SH-SY5Y (cell line): ENCODE data around the gene RBMY1D.
"Not testable (repeated sequence)": the region's sequence is repeated elsewhere in the genome, so short reads cannot be mapped to it uniquely, and the experiment has no call there.

ENCODE experiments used
- GATA2 ChIP-seq: IDR thresholded peaks from 2 replicates; pipeline ENCODE4 v1.6.1; 2011; ENCODE audit warnings: mild to moderate bottlenecking, low read depth, low read length
- GATA3 ChIP-seq: IDR thresholded peaks from 2 replicates; pipeline ENCODE4 v1.6.1; 2011; ENCODE audit warnings: low read depth, mild to moderate bottlenecking, low read length, moderate library complexity

- TF ChIP-seq GATA3, GATA2: not testable (repeated sequence)
These were observed at the start of gene RBMY1D for GRCh38 chrY:21894426-21894825.
